DND-41 (cell line): ENCODE results near the gene ROBO2.

Experiments used
- ATAC-seq: fragments of 200-7000 bp; cut with Tn5 transposase; 3 replicates; pipeline ENCODE4 v1.9.1; 2021; ENCODE audit warnings: low read depth; ENCODE audit not compliant: insufficient read depth
- DNase-seq: peaks from one replicate; pipeline ENCODE4 v3.0.0-alpha.2; 2020
- H2AFZ ChIP-seq: 2 replicates; pipeline ENCODE4 v1.6.0; 2012; ENCODE audit warnings: low read depth, low read length
- H3K27ac ChIP-seq: 2 replicates; pipeline ENCODE4 v1.5.1; 2012; ENCODE audit warnings: low read length, inconsistent platforms
- H3K27me3 ChIP-seq: fragments of 200-600 bp; sonication (generic); 2 replicates; pipeline ENCODE4 v1.6.0; 2012; ENCODE audit warnings: low read length, mild to moderate bottlenecking, inconsistent platforms; ENCODE audit not compliant: insufficient read depth, poor library complexity
- H3K36me3 ChIP-seq: 2 replicates; pipeline ENCODE4 v1.5.1; 2012; ENCODE audit warnings: low read length, inconsistent platforms; ENCODE audit not compliant: insufficient read depth
- H3K4me1 ChIP-seq: 2 replicates; pipeline ENCODE4 v1.5.1; 2012; ENCODE audit warnings: mild to moderate bottlenecking, low read length; ENCODE audit not compliant: insufficient read depth
- H3K4me2 ChIP-seq: 2 replicates; pipeline ENCODE4 v1.6.0; 2012; ENCODE audit warnings: mild to moderate bottlenecking, moderate library complexity, low read length, inconsistent platforms; ENCODE audit not compliant: insufficient read depth
- H3K4me3 ChIP-seq, 2 experiments: fragments of 200-600 bp in 1 of 2; shearing (Covaris generic) in 1 of 2; 2 replicates each; pipeline ENCODE4 v1.5.1; 2012 to 2016; ENCODE audit warnings: inconsistent platforms in 2 of 2, low read length in 2 of 2, mild to moderate bottlenecking in 2 of 2, low read depth in 1 of 2, moderate library complexity in 1 of 2
- H3K79me2 ChIP-seq: 2 replicates; pipeline ENCODE4 v1.6.0; 2012; ENCODE audit warnings: low read length, inconsistent platforms; ENCODE audit not compliant: insufficient read depth
- H3K9ac ChIP-seq: 2 replicates; pipeline ENCODE4 v1.6.0; 2012; ENCODE audit warnings: low read depth, mild to moderate bottlenecking, inconsistent platforms, low read length, moderate library complexity
- H3K9me3 ChIP-seq: 2 replicates; pipeline ENCODE4 v1.5.1; 2012; ENCODE audit warnings: low read length, moderate library complexity, mild to moderate bottlenecking, inconsistent platforms; ENCODE audit not compliant: insufficient read depth, severe bottlenecking
- H4K20me1 ChIP-seq: 2 replicates; pipeline ENCODE4 v1.6.0; 2012; ENCODE audit warnings: low read length; ENCODE audit not compliant: insufficient read depth
- EZH2 ChIP-seq: IDR thresholded peaks from 3 replicates; pipeline ENCODE4 v1.6.1; 2012; ENCODE audit warnings: borderline replicate concordance, low read depth, mild to moderate bottlenecking, moderate library complexity, low read length, inconsistent platforms; ENCODE audit not compliant: severe bottlenecking
- TF ChIP-seq, protein P1 (sequence below): IDR thresholded peaks from 2 replicates; pipeline ENCODE4 v1.5.1; 2012; ENCODE audit warnings: borderline replicate concordance, low read length, moderate library complexity, mild to moderate bottlenecking; ENCODE audit not compliant: poor library complexity, severe bottlenecking; ENCODE audit errors: extremely low read depth

Gene ROBO2

DNA sequence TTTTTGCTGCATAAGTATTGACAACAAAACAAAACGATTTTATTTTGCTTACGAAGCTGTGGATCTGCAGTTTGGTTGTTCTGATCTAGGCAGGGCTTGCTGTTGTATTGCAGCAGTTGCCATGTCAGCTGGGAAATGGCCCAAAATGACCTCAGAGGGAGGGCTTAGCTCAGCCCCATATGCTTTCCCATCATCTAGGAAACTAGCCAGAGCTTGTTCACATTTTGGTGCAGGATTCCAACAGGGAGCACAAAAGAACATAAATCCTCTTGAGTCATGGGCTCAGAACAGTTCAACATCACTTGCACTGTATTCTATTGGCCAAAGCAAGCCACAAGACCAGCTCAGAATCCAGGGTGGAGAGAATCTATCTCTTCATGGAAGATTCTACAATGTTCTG lies 42.2 kb upstream of the ROBO2 start:
- H3K9me3 ChIP-seq = no peaks in the 10 kb centered on the region
- ATAC-seq (no peak), DNase-seq (no peak)
- H2AFZ ChIP-seq = no peak overlapping the region
- no peaks in the 10 kb centered on the region for H3K4me1 ChIP-seq
- no peaks in the 10 kb centered on the region for H3K36me3 ChIP-seq
- no peak overlapping the region for H3K27ac ChIP-seq
- no peaks in the 10 kb centered on the region for H4K20me1 ChIP-seq
- H3K9ac ChIP-seq = no peak overlapping the region
- H3K27me3 ChIP-seq = no peaks in the 10 kb centered on the region
- no peak overlapping the region for H3K4me3 ChIP-seq
- no peaks in the 10 kb centered on the region for H3K79me2 ChIP-seq
- H3K4me2 ChIP-seq = no peak overlapping the region
- TF ChIP-seq, protein P1, sequence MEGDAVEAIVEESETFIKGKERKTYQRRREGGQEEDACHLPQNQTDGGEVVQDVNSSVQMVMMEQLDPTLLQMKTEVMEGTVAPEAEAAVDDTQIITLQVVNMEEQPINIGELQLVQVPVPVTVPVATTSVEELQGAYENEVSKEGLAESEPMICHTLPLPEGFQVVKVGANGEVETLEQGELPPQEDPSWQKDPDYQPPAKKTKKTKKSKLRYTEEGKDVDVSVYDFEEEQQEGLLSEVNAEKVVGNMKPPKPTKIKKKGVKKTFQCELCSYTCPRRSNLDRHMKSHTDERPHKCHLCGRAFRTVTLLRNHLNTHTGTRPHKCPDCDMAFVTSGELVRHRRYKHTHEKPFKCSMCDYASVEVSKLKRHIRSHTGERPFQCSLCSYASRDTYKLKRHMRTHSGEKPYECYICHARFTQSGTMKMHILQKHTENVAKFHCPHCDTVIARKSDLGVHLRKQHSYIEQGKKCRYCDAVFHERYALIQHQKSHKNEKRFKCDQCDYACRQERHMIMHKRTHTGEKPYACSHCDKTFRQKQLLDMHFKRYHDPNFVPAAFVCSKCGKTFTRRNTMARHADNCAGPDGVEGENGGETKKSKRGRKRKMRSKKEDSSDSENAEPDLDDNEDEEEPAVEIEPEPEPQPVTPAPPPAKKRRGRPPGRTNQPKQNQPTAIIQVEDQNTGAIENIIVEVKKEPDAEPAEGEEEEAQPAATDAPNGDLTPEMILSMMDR = no peak
- no peak for TF ChIP-seq EZH2

DNA sequence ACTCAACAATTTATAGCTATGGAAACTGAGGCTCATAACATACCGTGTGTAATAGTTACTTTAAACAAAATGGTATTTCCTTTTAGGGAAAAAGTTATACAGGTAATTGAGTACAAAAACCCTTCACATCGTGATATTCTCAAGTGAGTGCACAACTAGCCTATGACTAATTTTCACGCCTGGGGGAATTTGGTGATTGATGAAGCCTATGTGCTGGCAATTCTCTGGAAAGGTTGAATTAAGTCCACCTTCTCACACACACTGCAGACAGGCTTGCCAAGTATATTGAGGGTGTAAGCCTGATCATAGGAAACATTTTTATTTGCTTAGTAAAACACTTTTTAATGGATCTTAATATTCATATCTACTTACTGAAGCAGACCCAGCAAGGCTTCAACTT lies 41.3 kb upstream of the ROBO2 start:
- DNase-seq = no peak
- Histone ChIP-seq H3K9me3 (no peaks in the 10 kb centered on the region), H3K4me1 (no peaks in the 10 kb centered on the region), H3K79me2 (no peaks in the 10 kb centered on the region), H3K4me2 (no peak overlapping the region), H3K9ac (no peak overlapping the region), H2AFZ (no peak overlapping the region), H3K27ac (no peak overlapping the region), H3K27me3 (no peaks in the 10 kb centered on the region), H3K4me3 (no peak overlapping the region), H4K20me1 (no peaks in the 10 kb centered on the region), H3K36me3 (no peaks in the 10 kb centered on the region)
- no peak for ATAC-seq
- TF ChIP-seq, protein P1 = no peak
- no peak for TF ChIP-seq EZH2

DNA sequence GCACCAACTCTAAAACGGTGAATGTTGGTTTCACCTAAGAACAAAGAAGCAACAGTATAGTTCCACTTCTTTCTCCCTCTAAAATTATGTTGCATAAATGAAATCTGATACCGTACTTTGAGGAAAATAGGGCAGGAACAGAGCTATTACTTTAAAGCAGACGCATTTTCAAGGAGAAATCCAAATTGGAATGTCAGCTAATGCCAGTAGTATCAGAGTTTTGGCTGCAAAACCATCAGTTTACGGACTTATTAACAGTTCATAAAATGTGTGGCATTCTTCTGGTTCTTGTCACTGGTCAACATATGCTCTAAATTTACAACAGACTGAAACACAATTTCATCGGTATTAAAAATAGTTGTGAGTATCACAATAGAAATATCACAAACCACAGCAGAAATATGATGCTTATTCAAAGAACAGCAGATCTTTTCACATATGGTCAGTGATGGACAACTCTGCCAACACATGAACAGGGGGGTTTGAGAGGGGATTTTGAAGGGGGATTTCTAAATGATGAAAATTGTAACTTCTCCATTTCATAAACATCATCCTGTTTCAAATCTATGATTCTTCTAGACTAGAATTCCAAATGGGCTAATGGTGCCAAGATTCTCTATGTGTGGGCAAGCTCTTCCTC lies 38.7 kb upstream of the ROBO2 start:
- Histone ChIP-seq H3K9me3 (no peaks in the 10 kb centered on the region), H3K27me3 (no peaks in the 10 kb centered on the region), H3K4me3 (no peak overlapping the region), H3K27ac (no peak overlapping the region), H4K20me1 (no peaks in the 10 kb centered on the region), H2AFZ (no peak overlapping the region), H3K4me2 (no peak overlapping the region), H3K36me3 (no peaks in the 10 kb centered on the region), H3K9ac (no peak overlapping the region), H3K79me2 (no peaks in the 10 kb centered on the region), H3K4me1 (no peaks in the 10 kb centered on the region)
- ATAC-seq (no peak), DNase-seq (no peak)
- TF ChIP-seq EZH2 = no peak
- TF ChIP-seq, protein P1 = no peak

DNA sequence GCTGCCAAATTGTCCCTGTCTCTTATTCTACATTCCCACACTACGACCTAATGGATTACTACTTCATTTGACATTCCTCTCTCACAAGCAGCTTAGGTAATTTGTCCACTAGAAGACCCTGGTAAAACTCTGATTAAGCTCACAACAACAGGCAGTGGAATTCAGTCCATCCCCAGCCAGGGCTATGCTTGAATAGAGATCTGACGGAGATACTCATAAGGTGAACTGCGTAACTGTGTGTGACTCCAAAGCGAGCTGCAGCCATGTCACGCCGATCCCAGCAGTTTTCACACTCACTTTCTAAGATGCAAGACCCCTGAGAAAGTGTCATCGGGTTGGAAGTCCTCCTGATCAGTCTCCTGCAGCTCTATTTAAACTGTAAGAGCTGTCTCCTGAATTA lies 25.7 kb upstream of the ROBO2 start:
- H3K36me3 ChIP-seq = no peaks in the 10 kb centered on the region
- no peaks in the 10 kb centered on the region for H4K20me1 ChIP-seq
- no peaks in the 10 kb centered on the region for H3K79me2 ChIP-seq
- H2AFZ ChIP-seq = no peak overlapping the region
- no peaks in the 10 kb centered on the region for H3K27me3 ChIP-seq
- H3K27ac ChIP-seq = no peak overlapping the region
- no peaks in the 10 kb centered on the region for H3K4me1 ChIP-seq
- H3K9me3 ChIP-seq = no peaks in the 10 kb centered on the region
- H3K9ac ChIP-seq = no peak overlapping the region
- no peak for TF ChIP-seq EZH2
- TF ChIP-seq, protein P1 = no peak
- H3K4me3 ChIP-seq = no peak overlapping the region
- ATAC-seq (no peak), DNase-seq (no peak)
- H3K4me2 ChIP-seq = no peak overlapping the region
